ENCODE data around the gene NXPH2. TPM values are rescaled to one million over a fixed set of nuclear protein-coding genes. Genes with fewer than 3 reads are reported as not detected.

Gene NXPH2
- total and polyA plus RNA-seq, 9 of the 15 experiments (the other 6 are each of a cell fraction or from before 2014, with no cell fraction given) = not detected

DNA sequence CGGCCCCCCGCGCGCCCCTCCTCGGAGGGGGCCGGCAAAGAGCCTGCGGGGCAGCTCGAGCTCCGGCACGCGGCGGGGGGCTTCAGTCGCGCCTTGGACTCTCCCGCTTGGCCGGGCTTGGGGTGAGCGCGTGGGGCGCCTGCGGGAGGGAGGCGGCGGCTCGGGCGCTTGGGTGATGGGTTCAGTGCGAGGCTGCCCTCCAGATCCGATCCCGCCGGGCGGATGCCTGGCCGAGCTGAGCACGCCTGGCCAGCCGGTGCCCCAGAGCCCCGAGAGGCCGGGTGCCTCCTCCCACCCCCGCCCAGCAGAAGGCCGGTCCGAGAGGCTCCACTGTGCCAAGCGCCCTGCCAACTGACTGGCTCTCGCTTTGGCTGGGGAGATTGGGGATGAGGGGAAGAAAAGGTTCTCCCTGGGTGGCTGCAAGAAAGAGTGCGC, 273 bp upstream of the NXPH2 start:
- WGBS (ENCODE audit: insufficient coverage, low coverage, missing lambda C conversion rate) = 4% methylated on average over 12 of the region's 40 CpGs
- no peaks in the 10 kb centered on the region for H3K79me2 ChIP-seq (ENCODE audit: control insufficient read depth, insufficient read depth, low read length)
- DNase-seq (ENCODE audit: extremely low read depth in 1 of 4, low spot score in 3 of 4) (no peak), FAIRE-seq (no peak), ATAC-seq (no peak)
- BruUV-seq (replicated peaks) = no TSS peak
- H3K4me3 ChIP-seq = no peak overlapping the region
- CTCF ChIA-PET (ENCODE audit: low intra/inter-chr PET ratio) = no interaction called here
- no peak overlapping the region for H3K9ac ChIP-seq (ENCODE audit: insufficient read depth in 1 of 2, low read depth in 2 of 2, low read length in 2 of 2)
- H4K20me1 ChIP-seq (replicated peaks; ENCODE audit: control insufficient read depth, insufficient read depth, low read length) = no peaks in the 10 kb centered on the region
- POLR2A ChIA-PET = no interaction called here
- H3K9me3 ChIP-seq (replicated peaks; ENCODE audit: control insufficient read depth, insufficient read depth, low read depth, low read length) = no peaks in the 10 kb centered on the region
- H3K4me2 ChIP-seq (ENCODE audit: insufficient read depth, low read length) = no peak overlapping the region
- no peak overlapping the region for H2AFZ ChIP-seq (ENCODE audit: low read depth, low read length)
- H3K36me3 ChIP-seq (ENCODE audit: control insufficient read depth, insufficient read depth, low read length) = no peaks in the 10 kb centered on the region
- TF ChIP-seq HDAC2 (IDR thresholded peaks at IDR 0.05) = no peak
- no peak for TF ChIP-seq SNRNP70 (optimal IDR thresholded peaks at IDR 0.05; ENCODE audit: low read depth, low read length)
- TF ChIP-seq FOSL1 (tag; conservative IDR thresholded peaks at IDR 0.05) = no peak
- TF ChIP-seq XRCC4 (IDR thresholded peaks at IDR 0.05; ENCODE audit: extremely low read depth, insufficient read depth, insufficient read length) = no peak
- TF ChIP-seq RAD51 (IDR thresholded peaks at IDR 0.05; ENCODE audit: borderline replicate concordance, low read depth) = no peak
- TF ChIP-seq NFIC (IDR thresholded peaks at IDR 0.05) = no peak
- TF ChIP-seq EZH2 (IDR thresholded peaks at IDR 0.05; ENCODE audit: borderline replicate concordance, low read depth, low read length) = no peak
- TF ChIP-seq RBM14 (IDR thresholded peaks at IDR 0.05; ENCODE audit: borderline replicate concordance, insufficient read depth, low read depth, low read length) = no peak
- TF ChIP-seq ZBTB33 (CRISPR knock-in tag; IDR thresholded peaks at IDR 0.05) = no peak
- TF ChIP-seq NELFE (IDR thresholded peaks at IDR 0.05; ENCODE audit: insufficient read depth, insufficient read length) = no peak
- no peak overlapping the region for H3K27ac ChIP-seq (ENCODE audit: extremely low read depth, low read depth, low read length)
- intact Hi-C loops (cut with micrococcal nuclease) (loop anchor here (10.0 kb wide), 1 partner anchor 306 kb away; no protein-coding TSS in a partner anchor), in situ Hi-C loops (cut with MboI) (no loop called here)
- no peaks in the 10 kb centered on the region for H3K4me1 ChIP-seq (replicated peaks in 1 of 2; ENCODE audit: control insufficient read depth in 2 of 2, insufficient read depth in 2 of 2, low read length in 2 of 2)
- peaks cover 5 to 28% of the 10 kb centered on the region in 2 experiments; a peak in 3 of 5 replicates for H3K27me3 ChIP-seq (ENCODE audit: control insufficient read depth in 2 of 2, insufficient read depth in 2 of 2, low read length in 2 of 2)
- no peaks in the 10 kb centered on the region for H3K9me1 ChIP-seq (ENCODE audit: control insufficient read depth, insufficient read depth, low read length)
